GM18861 (cell line): ENCODE data around the gene L2HGDH.
A peak's percentile ranks its signal among the peaks of the same experiment; 100 is the strongest.
"Not testable (repeated sequence)": the region's sequence is repeated elsewhere in the genome, so short reads cannot be mapped to it uniquely, and the experiment has no call there.

Experiments
- ATAC-seq: cut with Tn5 transposase; IDR thresholded peaks from one replicate; pipeline ENCODE4 v1.9.1; 2021; ENCODE audit not compliant: unreplicated experiment

Gene L2HGDH

GRCh38 chr14:50340045-50340444 lies 28.0 kb upstream of the L2HGDH start:
- no peak for ATAC-seq

GRCh38 chr14:50339178-50339804 lies 27.3 kb upstream of the L2HGDH start:
- ATAC-seq = no peak

DNA sequence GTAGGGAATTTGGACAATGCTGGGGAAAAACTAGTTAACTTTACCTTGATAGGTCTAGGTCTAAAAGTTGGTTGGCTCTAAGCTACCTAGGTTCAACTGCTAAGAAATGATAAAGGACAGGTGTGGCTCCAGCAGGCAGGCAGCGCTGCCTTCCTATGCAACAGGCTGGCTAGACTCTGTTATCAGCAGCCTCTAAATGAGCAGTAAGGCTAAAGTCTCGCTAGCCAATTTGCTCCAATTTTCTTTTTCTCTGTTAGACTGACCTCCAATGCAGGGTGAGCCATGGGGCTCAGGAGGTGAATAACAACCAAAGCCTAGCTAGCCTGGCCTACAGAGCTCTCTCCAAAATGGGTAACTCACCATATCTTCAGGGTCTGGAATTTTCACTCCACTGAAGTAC lies 26.6 kb upstream of the L2HGDH start:
- ATAC-seq = no peak

DNA sequence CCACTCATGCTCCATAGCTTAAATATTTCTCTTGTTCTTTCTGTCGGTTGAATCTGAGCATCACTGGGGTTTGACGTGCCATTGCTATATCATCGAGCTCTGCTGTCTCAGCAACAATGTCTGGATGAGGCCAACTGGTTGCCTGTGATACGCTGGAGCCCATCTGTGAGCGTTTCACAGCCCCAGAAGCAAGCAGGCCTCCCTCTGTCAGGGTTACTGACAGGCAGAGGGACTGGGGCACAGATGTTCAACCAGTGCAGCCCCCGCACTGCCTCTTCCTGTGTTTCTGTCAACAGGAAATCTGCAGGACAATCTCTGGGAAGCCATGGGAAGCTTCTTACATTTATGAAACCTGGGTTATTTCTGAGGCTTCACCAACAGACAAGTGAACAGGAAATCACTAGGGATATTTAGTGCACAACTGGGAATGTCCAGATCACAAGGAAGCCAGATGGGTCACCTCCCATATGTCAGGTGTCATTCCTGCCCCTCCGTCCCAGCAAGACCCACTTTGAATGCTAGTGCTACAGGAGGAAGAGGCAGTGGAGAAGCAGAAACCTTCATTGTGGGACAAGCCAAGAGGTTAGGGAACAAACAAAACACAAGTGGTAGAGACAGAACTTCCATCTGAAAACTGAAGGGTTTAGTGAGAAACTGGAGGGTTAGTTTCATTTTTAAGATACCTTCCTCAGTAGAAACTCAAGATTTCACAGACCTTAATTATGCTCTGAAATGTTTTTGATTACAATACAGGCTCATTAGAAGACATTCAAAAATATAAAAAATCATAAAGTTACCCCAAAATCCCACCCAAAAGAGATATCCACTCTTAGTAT lies 24.2 kb upstream of the L2HGDH start:
- no peak for ATAC-seq

GRCh38 chr14:50335389-50335788 lies 23.4 kb upstream of the L2HGDH start:
- no peak for ATAC-seq

DNA sequence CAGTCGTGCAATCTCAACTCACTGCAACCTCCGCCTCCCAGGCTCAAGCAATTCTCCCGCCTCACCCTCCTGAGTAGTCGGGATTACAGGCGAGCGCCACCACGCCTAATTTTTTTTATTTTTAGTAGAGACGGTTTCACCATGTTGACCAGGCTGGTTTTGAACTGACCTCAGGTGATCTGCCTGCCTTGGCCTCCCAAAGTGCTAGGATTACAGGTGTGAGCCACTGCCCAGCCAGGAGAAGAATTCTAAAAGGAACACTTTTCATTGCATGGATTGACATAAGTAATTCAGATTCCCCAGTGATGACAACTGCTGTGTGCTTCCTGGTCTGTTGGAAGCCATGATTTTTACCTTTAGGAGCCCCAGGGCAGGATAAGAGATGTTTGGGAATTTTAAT lies 22.2 kb upstream of the L2HGDH start:
- ATAC-seq = no peak

GRCh38 chr14:50333014-50333509 lies 21.0 kb upstream of the L2HGDH start:
- no peak for ATAC-seq

- ATAC-seq = no peak
Observed at GRCh38 chr14:50331596-50331995, 19.6 kb upstream of the L2HGDH start.

DNA sequence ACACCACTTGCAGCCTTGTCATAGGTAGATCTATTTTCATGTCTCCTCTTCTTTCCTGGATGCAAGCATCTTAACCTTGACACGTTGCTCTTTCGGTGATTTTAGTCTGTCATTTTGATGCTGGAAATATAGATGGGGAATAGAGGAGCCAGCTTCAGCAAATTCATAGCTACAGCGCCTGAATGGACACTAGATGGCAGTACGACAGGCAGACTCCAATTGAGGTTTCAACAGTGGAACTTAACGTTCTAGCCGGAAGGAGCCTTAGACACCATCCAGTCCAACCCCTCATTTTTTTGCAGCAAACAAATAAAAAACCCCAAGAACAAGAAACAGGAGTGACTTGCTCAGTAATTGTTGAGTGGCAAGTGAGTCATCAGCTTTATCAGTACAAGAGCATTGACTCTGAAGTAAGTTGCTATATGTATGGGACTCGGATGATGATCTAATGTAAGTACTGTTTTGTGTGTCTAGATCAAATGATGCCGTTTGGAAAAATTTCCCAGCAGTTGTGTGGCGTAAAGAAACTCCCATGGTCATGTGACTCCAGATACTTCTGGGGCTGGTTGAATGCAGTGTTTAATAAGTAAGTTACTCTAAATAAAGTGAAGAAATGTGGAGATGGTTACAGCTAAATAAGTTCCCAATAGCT lies 9.1 kb upstream of the L2HGDH start:
- ATAC-seq = peak; percentile 80

- ATAC-seq = no peak
Observed at GRCh38 chr14:50320283-50320682, 8.3 kb upstream of the L2HGDH start.

- ATAC-seq = no peak
Observed at GRCh38 chr14:50319721-50320120, 7.7 kb upstream of the L2HGDH start.

- no peak for ATAC-seq
Observed at GRCh38 chr14:50319293-50319692, 7.3 kb upstream of the L2HGDH start.

- no peak for ATAC-seq
Observed at GRCh38 chr14:50318031-50318626, 6.1 kb upstream of the L2HGDH start.

DNA sequence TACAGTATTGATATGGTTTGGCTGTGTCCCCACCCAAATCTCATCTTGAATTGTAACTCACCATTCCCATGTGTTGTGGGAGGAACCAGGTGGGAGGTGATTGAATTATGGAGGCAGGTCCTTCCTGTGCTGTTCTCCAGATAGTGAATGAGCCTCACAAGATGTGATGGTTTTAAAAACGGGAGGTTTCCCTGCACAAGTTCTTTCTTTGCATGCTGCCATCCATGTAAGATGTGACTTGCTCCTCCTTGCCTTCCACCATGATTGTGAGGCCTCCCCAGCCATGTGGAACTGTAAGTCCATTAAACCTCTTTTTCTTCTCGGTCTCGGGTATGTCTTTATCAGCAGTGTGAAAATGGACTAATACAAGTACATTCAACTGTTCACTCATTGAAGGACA lies 2.1 kb upstream of the L2HGDH start:
- not testable (repeated sequence) for ATAC-seq

DNA sequence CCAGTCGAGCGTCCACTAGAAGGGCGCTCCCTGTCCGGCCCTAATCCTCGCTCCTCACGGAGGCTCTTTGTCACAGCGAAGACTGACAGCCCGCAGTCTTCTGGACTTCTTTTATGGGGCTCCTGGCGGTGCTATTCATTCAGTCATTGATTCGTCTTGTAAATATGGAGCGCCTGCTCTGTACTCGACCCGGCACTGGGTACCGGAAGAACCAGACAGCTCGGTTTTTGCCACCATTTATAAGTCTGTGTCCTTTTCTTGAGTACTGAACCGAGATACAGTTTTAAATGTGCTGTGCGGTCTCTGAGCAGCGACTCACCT lies 665 bp upstream of the L2HGDH start:
- peak; percentile 24 for ATAC-seq

GRCh38 chr14:50311337-50311971 lies 575 bp downstream of the L2HGDH start:
- ATAC-seq = no peak

DNA sequence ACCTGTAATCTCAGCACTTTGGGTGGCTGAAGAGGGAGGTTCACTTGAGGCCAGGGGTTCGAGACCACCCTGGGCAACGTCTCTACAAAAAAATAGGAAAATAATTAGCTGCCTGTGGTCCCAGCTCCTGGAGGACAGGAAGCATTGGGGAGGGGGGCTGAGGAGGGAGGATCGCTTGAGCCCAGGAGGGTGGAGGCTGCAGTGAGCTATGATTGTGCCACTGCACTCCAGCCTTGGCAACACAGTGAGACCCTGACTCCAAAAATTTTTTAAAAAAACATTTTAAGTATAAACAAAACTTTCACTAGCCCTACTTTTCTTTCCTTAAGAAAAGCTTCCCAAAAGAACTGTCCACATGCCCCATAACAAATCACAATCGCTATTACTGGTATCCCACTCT lies 1.6 kb downstream of the L2HGDH start:
- ATAC-seq = no peak

GRCh38 chr14:50308363-50308915 lies 3.6 kb downstream of the L2HGDH start:
- no peak for ATAC-seq

- no peak for ATAC-seq
Observed at GRCh38 chr14:50303744-50304471, 8.1 kb downstream of the L2HGDH start.

- no peak for ATAC-seq
Observed at GRCh38 chr14:50301914-50302313, 10.1 kb downstream of the L2HGDH start.
